Nephron progenitor cell (in vitro differentiated cells): ENCODE results near the gene RAB3A.

Source experiments
- DNase-seq: peaks from one replicate; pipeline ENCODE4 v3.0.0; 2021
- H3K27ac Mint-ChIP-seq: 2 replicates; pipeline ENCODE4 v1.8.0; 2021; ENCODE audit warnings: mild to moderate bottlenecking, moderate library complexity, mixed read lengths
- H3K27me3 Mint-ChIP-seq: 2 replicates; pipeline ENCODE4 v1.8.0; 2021; ENCODE audit warnings: mild to moderate bottlenecking, low read depth, mixed read lengths; ENCODE audit not compliant: poor library complexity
- H3K36me3 Mint-ChIP-seq: 2 replicates; pipeline ENCODE4 v1.8.0; 2021; ENCODE audit warnings: low read depth, mixed read lengths
- H3K4me1 Mint-ChIP-seq: 2 replicates; pipeline ENCODE4 v1.8.0; 2021; ENCODE audit warnings: mixed read lengths
- H3K4me3 Mint-ChIP-seq: 2 replicates; pipeline ENCODE4 v1.8.0; 2021; ENCODE audit warnings: mild to moderate bottlenecking, moderate library complexity, mixed read lengths
- H3K9me3 Mint-ChIP-seq: 2 replicates; pipeline ENCODE4 v1.8.0; 2021; ENCODE audit warnings: mild to moderate bottlenecking, moderate library complexity, mixed read lengths
- CTCF ChIP-seq: fragments of 200-600 bp; sonication (generic); IDR thresholded peaks from 2 replicates; pipeline ENCODE4 v1.5.0; 2021; ENCODE audit warnings: antibody characterized with exemption

The RAB3A gene

GRCh38 chr19:18193388-18194180, 10.3 kb downstream of the RAB3A start:
- no peak for DNase-seq
- no peak for TF ChIP-seq CTCF
- peak overlapping the region; percentile 87 for H3K4me3 Mint-ChIP-seq
- peaks cover 3% of the 10 kb centered on the region for H3K27me3 Mint-ChIP-seq
- H3K27ac Mint-ChIP-seq: peak overlapping the region; percentile 61
- no peaks in the 10 kb centered on the region for H3K9me3 Mint-ChIP-seq
- H3K36me3 Mint-ChIP-seq: peaks cover 8% of the 10 kb centered on the region
- peaks cover 22% of the 10 kb centered on the region for H3K4me1 Mint-ChIP-seq

GRCh38 chr19:18192673-18193387, 11.0 kb downstream of the RAB3A start, which contains the start of gene MPV17L2:
TSS of gene MPV17L2 (plus strand) at chr19:18193218. CDS start at chr19:18193282, 64 bp downstream.
- Mint-ChIP-seq H3K9me3 (no peaks in the 10 kb centered on the region), H3K4me3 (peak within 1 kb of the TSS; percentile 87), H3K27ac (peak within 1 kb of the TSS; percentile 61), H3K27me3 (peaks cover 3% of the 10 kb centered on the region), H3K4me1 (peaks cover 22% of the 10 kb centered on the region), H3K36me3 (peaks cover under 1% of the 10 kb centered on the region)
- TF ChIP-seq CTCF: no peak
- peak; percentile 98 for DNase-seq

- no peak for TF ChIP-seq CTCF
- no peaks in the 10 kb centered on the region for H3K36me3 Mint-ChIP-seq
Measured at GRCh38 chr19:18191640-18192062, 12.2 kb downstream of the RAB3A start.

GRCh38 chr19:18190278-18190677, 13.6 kb downstream of the RAB3A start:
- H3K36me3 Mint-ChIP-seq: no peaks in the 10 kb centered on the region
- H3K27me3 Mint-ChIP-seq: peaks cover 8% of the 10 kb centered on the region
- peak overlapping the region; percentile 36 for H3K27ac Mint-ChIP-seq
- no peak overlapping the region for H3K4me3 Mint-ChIP-seq
- H3K9me3 Mint-ChIP-seq: no peaks in the 10 kb centered on the region
- no peak for TF ChIP-seq CTCF
- peaks cover 34% of the 10 kb centered on the region for H3K4me1 Mint-ChIP-seq
- no peak for DNase-seq

More at GRCh38 chr19:18191640-18192062, 12.2 kb downstream of the RAB3A start:
- H3K27me3 Mint-ChIP-seq: peaks cover 3% of the 10 kb centered on the region
- no peaks in the 10 kb centered on the region for H3K9me3 Mint-ChIP-seq
- no peak for DNase-seq
- H3K4me1 Mint-ChIP-seq: peaks cover 29% of the 10 kb centered on the region
- peak overlapping the region; percentile 87 for H3K4me3 Mint-ChIP-seq
- no peak overlapping the region for H3K27ac Mint-ChIP-seq

GRCh38 chr19:18185538-18185937, 18.3 kb downstream of the RAB3A start:
- peaks cover 14% of the 10 kb centered on the region for H3K27me3 Mint-ChIP-seq
- TF ChIP-seq CTCF: no peak
- no peaks in the 10 kb centered on the region for H3K36me3 Mint-ChIP-seq
- H3K9me3 Mint-ChIP-seq: no peaks in the 10 kb centered on the region
- H3K27ac Mint-ChIP-seq: peak overlapping the region; percentile 50
- H3K4me3 Mint-ChIP-seq: no peak overlapping the region
- peaks cover 12% of the 10 kb centered on the region for H3K4me1 Mint-ChIP-seq
- no peak for DNase-seq
